Right lobe of liver (tissue), 4 donors: ENCODE results near the gene PTPRU.

Experiments
- POLR2A ChIP-seq: fragments of 450-650 bp; IDR thresholded peaks from one replicate; pipeline ENCODE4 v1.6.1; 2017; ENCODE audit warnings: antibody characterized with exemption, mild to moderate bottlenecking
- TF ChIP-seq, protein P1 (sequence below), 4 donors: fragments of 200-600 bp in 3 of 4; fragments of 450-650 bp in 1 of 4; IDR thresholded peaks; one replicate each; pipeline versions ENCODE4 v1.5.1 to v1.8.0; 2016 to 2022; ENCODE audit warnings: antibody characterized with exemption in 4 of 4, mild to moderate bottlenecking in 2 of 4
- donor health status: DM: no; HTN: no; CAD: no.
- donor health status: DM: no; HTN: no; CAD: no.
- donor health status: DM: no; HTN: yes; CAD: no.

DNA sequence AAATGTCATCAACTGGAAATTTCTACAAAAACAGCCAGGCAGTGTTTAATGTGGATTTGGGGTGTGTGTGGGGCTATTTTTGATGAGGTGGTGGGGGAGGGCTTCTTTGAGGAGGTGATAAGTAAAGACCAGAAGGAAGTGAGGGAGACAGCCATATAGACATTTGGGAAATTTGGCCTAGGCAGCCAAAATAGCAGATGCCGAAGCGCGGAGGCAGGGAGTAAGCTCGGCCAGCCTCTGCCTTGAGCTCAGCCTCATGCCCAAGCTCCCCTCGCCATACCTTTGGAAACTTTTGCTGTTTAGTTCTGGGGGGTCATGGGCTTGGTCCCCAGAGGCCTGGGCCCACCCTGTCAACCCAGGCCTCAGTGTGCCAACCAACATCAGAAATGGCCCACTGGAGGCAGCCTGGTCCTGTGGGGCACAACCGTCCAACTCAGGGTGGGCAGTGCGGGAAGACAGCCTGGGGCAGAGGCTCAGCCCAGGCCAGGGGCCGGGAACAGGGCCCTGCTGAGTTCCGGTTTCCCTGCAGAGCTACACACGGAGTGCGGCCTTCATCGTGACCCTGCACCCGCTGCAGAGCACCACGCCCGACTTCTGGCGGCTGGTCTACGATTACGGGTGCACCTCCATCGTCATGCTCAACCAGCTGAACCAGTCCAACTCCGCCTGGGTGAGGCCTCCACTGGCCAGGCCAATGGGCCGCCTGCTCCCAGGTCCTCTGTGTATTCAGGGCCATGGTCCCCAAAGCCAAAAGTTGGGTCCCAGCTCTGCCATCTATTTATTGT lies 84.0 kb downstream of the PTPRU start:
- TF ChIP-seq, protein P1, sequence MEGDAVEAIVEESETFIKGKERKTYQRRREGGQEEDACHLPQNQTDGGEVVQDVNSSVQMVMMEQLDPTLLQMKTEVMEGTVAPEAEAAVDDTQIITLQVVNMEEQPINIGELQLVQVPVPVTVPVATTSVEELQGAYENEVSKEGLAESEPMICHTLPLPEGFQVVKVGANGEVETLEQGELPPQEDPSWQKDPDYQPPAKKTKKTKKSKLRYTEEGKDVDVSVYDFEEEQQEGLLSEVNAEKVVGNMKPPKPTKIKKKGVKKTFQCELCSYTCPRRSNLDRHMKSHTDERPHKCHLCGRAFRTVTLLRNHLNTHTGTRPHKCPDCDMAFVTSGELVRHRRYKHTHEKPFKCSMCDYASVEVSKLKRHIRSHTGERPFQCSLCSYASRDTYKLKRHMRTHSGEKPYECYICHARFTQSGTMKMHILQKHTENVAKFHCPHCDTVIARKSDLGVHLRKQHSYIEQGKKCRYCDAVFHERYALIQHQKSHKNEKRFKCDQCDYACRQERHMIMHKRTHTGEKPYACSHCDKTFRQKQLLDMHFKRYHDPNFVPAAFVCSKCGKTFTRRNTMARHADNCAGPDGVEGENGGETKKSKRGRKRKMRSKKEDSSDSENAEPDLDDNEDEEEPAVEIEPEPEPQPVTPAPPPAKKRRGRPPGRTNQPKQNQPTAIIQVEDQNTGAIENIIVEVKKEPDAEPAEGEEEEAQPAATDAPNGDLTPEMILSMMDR (IDR thresholded peaks at IDR 0.05) = no peak
- no peak for TF ChIP-seq POLR2A
